HepG2 (cell line): ENCODE results near the gene SSBP2.

Source experiments
- CTCF ChIP-seq: sonication (generic); formaldehyde crosslinking; IDR thresholded peaks from 2 replicates; pipeline ENCODE4 v1.5.0; 2020; ENCODE audit warnings: mild to moderate bottlenecking, missing genetic modification reagents, moderate library complexity
- KDM2A ChIP-seq: sonication (generic); formaldehyde crosslinking; IDR thresholded peaks from 2 replicates; pipeline ENCODE4 v1.4.0; 2020; ENCODE audit warnings: low read depth, missing genetic modification reagents, borderline replicate concordance
- MAX ChIP-seq: IDR thresholded peaks from 2 replicates; pipeline ENCODE4 v1.6.1; 2012; ENCODE audit warnings: inconsistent platforms
- NFIC ChIP-seq: IDR thresholded peaks from 2 replicates; pipeline ENCODE4 v1.6.1; 2012; ENCODE audit warnings: mild to moderate bottlenecking, low read length, inconsistent platforms
- PRDM10 ChIP-seq: sonication (generic); formaldehyde crosslinking; IDR thresholded peaks from 2 replicates; pipeline ENCODE4 v1.4.0; 2020; ENCODE audit warnings: low read depth, missing genetic modification reagents
- RELA ChIP-seq: sonication (generic); formaldehyde crosslinking; IDR thresholded peaks from 2 replicates; pipeline ENCODE4 v1.4.0; 2020; ENCODE audit warnings: missing genetic modification reagents
- YY1 ChIP-seq: IDR thresholded peaks from 2 replicates; pipeline ENCODE4 v1.6.1; 2011; ENCODE audit warnings: low read length, low read depth, moderate library complexity, mild to moderate bottlenecking; ENCODE audit not compliant: insufficient read depth, insufficient replicate concordance
- ZNF556 ChIP-seq: sonication (generic); formaldehyde crosslinking; IDR thresholded peaks from 2 replicates; pipeline ENCODE4 v1.4.0; 2020; ENCODE audit warnings: mild to moderate bottlenecking, missing genetic modification reagents, borderline replicate concordance

- TF ChIP-seq CTCF (no peak), ZNF556 (CRISPR knock-in tag) (no peak), KDM2A (CRISPR knock-in tag) (no peak), NFIC (no peak), PRDM10 (CRISPR knock-in tag) (no peak), RELA (CRISPR knock-in tag) (no peak), YY1 (no peak), MAX (no peak)
Observed at GRCh38 chr5:81397176-81397575, 353.7 kb downstream of the SSBP2 start.
